ENCODE measurements around the gene TBL1XR1. TPM values are rescaled to one million over a fixed set of nuclear protein-coding genes. Genes with fewer than 3 reads are reported as not detected.
A peak's percentile ranks its signal among the peaks of the same experiment; 100 is the strongest.

TBL1XR1 gene
- 10 to 100 TPM; 51.6 to 91.1 (median 66.0) TPM for total RNA-seq

GRCh38 chr3:177197041-177197726 lies at the start of gene TBL1XR1:
TSS of gene TBL1XR1 (minus strand) at chr3:177197482. CDS start at chr3:177064977, 132,505 bp downstream.
- no peak for TF ChIP-seq POLR2A (IDR thresholded peaks at IDR 0.05)
- TF ChIP-seq, protein P1, sequence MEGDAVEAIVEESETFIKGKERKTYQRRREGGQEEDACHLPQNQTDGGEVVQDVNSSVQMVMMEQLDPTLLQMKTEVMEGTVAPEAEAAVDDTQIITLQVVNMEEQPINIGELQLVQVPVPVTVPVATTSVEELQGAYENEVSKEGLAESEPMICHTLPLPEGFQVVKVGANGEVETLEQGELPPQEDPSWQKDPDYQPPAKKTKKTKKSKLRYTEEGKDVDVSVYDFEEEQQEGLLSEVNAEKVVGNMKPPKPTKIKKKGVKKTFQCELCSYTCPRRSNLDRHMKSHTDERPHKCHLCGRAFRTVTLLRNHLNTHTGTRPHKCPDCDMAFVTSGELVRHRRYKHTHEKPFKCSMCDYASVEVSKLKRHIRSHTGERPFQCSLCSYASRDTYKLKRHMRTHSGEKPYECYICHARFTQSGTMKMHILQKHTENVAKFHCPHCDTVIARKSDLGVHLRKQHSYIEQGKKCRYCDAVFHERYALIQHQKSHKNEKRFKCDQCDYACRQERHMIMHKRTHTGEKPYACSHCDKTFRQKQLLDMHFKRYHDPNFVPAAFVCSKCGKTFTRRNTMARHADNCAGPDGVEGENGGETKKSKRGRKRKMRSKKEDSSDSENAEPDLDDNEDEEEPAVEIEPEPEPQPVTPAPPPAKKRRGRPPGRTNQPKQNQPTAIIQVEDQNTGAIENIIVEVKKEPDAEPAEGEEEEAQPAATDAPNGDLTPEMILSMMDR (IDR thresholded peaks at IDR 0.05), result no peak
- WGBS, 2 donors, result 1 to 2% methylated on average over 35 to 45 of the region's 93 CpGs
- intact Hi-C loops (cut with DNase I; ENCODE audit: low total_unique reads), result loop anchor here (1.0 to 10.0 kb wide), 2 partner anchors 142 to 162 kb away; no protein-coding TSS in a partner anchor

GRCh38 chr3:177245250-177245649 lies 48.0 kb upstream of the TBL1XR1 start:
- no peak for DNase-seq (ENCODE audit: low spot score in 2 of 2)
- intact Hi-C loops (cut with DNase I; ENCODE audit: low total_unique reads), result no loop called here
- no peak overlapping the region for H3K4me3 ChIP-seq (ENCODE audit: low read depth, poor library complexity, severe bottlenecking)
- WGBS, 2 donors, result 96 to 97% methylated on average over 6 of the region's 6 CpGs
- no peak for TF ChIP-seq POLR2A (IDR thresholded peaks at IDR 0.05)
- TF ChIP-seq, protein P1 (IDR thresholded peaks at IDR 0.05), result no peak

More at GRCh38 chr3:177197041-177197726, at the start of gene TBL1XR1:
- peak; percentile 91 to 98 for DNase-seq (ENCODE audit: low spot score in 2 of 2)
- peak within 1 kb of the TSS; percentile 85 for H3K4me3 ChIP-seq (ENCODE audit: low read depth, poor library complexity, severe bottlenecking)

DNA sequence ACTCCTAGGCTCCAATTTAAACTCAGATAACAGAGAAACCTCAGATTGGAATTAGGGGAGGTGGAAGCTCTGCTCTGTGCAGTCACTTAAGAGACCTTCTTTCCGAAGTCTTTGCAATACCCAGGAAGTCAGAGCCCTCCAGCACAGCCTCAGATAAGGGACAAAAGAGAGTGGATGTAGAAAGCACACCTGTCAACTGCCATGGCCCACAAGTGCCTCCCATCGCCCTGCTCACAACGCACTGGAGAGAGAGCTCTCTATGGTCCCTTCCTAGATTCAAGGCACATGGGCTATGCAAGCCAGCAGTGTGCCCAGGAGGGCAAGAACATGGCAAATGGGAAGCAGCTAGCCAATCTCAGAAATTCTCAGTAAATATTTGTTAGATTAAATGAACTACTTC lies 47.3 kb upstream of the TBL1XR1 start:
- WGBS, 2 donors, result 97 to 98% methylated on average over 3 of the region's 3 CpGs
- TF ChIP-seq, protein P1 (IDR thresholded peaks at IDR 0.05), result no peak
- no peak for TF ChIP-seq POLR2A (IDR thresholded peaks at IDR 0.05)
- intact Hi-C loops (cut with DNase I; ENCODE audit: low total_unique reads), result no loop called here
- H3K4me3 ChIP-seq (ENCODE audit: low read depth, poor library complexity, severe bottlenecking), result no peak overlapping the region
- no peak for DNase-seq (ENCODE audit: low spot score in 2 of 2)

DNA sequence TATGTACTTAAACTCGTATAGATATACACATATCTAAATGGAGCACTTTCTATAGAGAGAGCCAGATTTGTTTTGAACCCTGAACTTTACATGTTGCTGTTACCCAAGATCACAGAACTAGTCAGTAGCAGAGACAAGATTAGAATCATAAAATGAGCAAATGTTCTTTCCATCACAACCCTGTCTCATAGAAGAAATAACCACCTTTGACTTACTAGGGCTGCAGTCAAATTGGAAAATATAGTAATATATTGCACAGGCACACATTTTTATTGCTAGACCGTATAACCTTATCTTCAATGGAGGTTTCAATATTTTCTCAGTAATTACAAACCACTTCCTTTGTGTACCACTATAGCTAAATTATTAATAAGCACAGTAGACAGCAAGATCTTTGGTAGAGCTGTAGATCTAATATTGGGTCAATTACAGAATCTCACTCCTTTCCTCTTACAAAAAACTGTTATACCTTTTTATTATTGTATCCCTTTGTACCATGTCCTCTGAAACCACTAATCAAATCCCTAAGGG lies 41.5 kb upstream of the TBL1XR1 start:
- WGBS, 2 donors, result 85 to 88% methylated on average over 2 of the region's 2 CpGs
- TF ChIP-seq, protein P1 (IDR thresholded peaks at IDR 0.05), result no peak
- H3K4me3 ChIP-seq (ENCODE audit: low read depth, poor library complexity, severe bottlenecking), result no peak overlapping the region
- DNase-seq (ENCODE audit: low spot score in 2 of 2), result no peak
- intact Hi-C loops (cut with DNase I; ENCODE audit: low total_unique reads), result no loop called here

- TF ChIP-seq POLR2A (IDR thresholded peaks at IDR 0.05), result no peak
- TF ChIP-seq, protein P1 (IDR thresholded peaks at IDR 0.05), result no peak
- no peak for DNase-seq (ENCODE audit: low spot score in 2 of 2)
- no peak overlapping the region for H3K4me3 ChIP-seq (ENCODE audit: low read depth, poor library complexity, severe bottlenecking)
- intact Hi-C loops (cut with DNase I; ENCODE audit: low total_unique reads), result no loop called here
- 51 to 53% methylated on average over 4 of the region's 4 CpGs for WGBS, 2 donors
Observed at GRCh38 chr3:177237206-177237605, 39.9 kb upstream of the TBL1XR1 start.
